Smooth muscle cell (in vitro differentiated cells): ENCODE data around the gene B3GALNT2. TPM values are rescaled to one million over a fixed set of nuclear protein-coding genes. Genes with fewer than 3 reads are reported as not detected.

Experiments used
- DNase-seq: peaks from one replicate; lab custom pipeline; 2025; ENCODE audit not compliant: unreplicated experiment; lab: John Stamatoyannopoulos, UW
- H2AFZ ChIP-seq: fragments of 200-600 bp; sonication (generic); 2 replicates; pipeline ENCODE4 v1.6.0; 2016; ENCODE audit warnings: antibody characterized with exemption, low read depth, mild to moderate bottlenecking
- H3F3A ChIP-seq: fragments of 200-600 bp; sonication (generic); 2 replicates; pipeline ENCODE4 v1.6.0; 2017; ENCODE audit warnings: antibody characterized with exemption, low read depth
- H3K27ac ChIP-seq: fragments of 200-600 bp; sonication (generic); 2 replicates; pipeline ENCODE4 v1.5.1; 2016; ENCODE audit warnings: low read depth, mild to moderate bottlenecking
- H3K27me3 ChIP-seq: fragments of 200-600 bp; sonication (generic); 2 replicates; pipeline ENCODE4 v1.6.1; 2016; ENCODE audit warnings: low read depth, mild to moderate bottlenecking
- H3K36me3 ChIP-seq: fragments of 200-600 bp; sonication (generic); 2 replicates; pipeline ENCODE4 v1.5.1; 2016; ENCODE audit warnings: low read depth
- H3K4me1 ChIP-seq: fragments of 200-600 bp; sonication (generic); 2 replicates; pipeline ENCODE4 v1.5.1; 2016; ENCODE audit warnings: low read depth
- H3K4me2 ChIP-seq: fragments of 200-600 bp; sonication (generic); 2 replicates; pipeline ENCODE4 v1.6.0; 2016; ENCODE audit warnings: mild to moderate bottlenecking
- H3K4me3 ChIP-seq: fragments of 200-600 bp; sonication (generic); 2 replicates; pipeline ENCODE4 v1.5.1; 2016; ENCODE audit warnings: mild to moderate bottlenecking
- H3K79me2 ChIP-seq: fragments of 200-600 bp; sonication (generic); 2 replicates; pipeline ENCODE4 v1.6.0; 2016; ENCODE audit warnings: low read depth, mild to moderate bottlenecking
- H3K9ac ChIP-seq: fragments of 200-600 bp; sonication (generic); 2 replicates; pipeline ENCODE4 v1.6.0; 2016; ENCODE audit warnings: low read depth
- H3K9me3 ChIP-seq: fragments of 200-600 bp; sonication (generic); replicated peaks from 2 replicates; pipeline ENCODE4 v1.5.1; 2016; ENCODE audit warnings: low read depth
- H4K20me1 ChIP-seq: fragments of 200-600 bp; sonication (generic); 2 replicates; pipeline ENCODE4 v1.6.0; 2016; ENCODE audit warnings: low read depth
- CTCF ChIP-seq: fragments of 200-600 bp; sonication (generic); IDR thresholded peaks from 2 replicates; pipeline ENCODE4 v1.5.1; 2017; ENCODE audit warnings: borderline replicate concordance, mild to moderate bottlenecking, antibody characterized with exemption; ENCODE audit not compliant: insufficient read depth, poor library complexity, severe bottlenecking
- WGBS: methylation state at CpG from one replicate; pipeline ENCODE4 v1.1.7; 2016; ENCODE audit warnings: low lambda C conversion rate; 5-methylcytosine and 5-hydroxymethylcytosine counted together
- polyA plus RNA-seq: library from polyadenylated mRNA; unstranded; fragments of >200 nt; fragmentation: Nextera tagmentation; extraction: Ambion mirVana; gene quantifications from 2 replicates; pipeline ENCODE4 v1.2.1, GENCODE V29; 2016
- total RNA-seq: library from RNA; depleted of rRNA; stranded (reverse); fragments of >200 nt; gene quantifications from 2 replicates; pipeline ENCODE4 v1.2.3, GENCODE V29; 2014

Gene B3GALNT2
- total and polyA plus RNA-seq, 2 experiments from 2014 or later: 8.2 to 22.7 TPM

GRCh38 chr1:235429143-235429542 lies 75.1 kb downstream of the B3GALNT2 start:
- Histone ChIP-seq H3K27me3 (no peaks in the 10 kb centered on the region), H3K9ac (no peak overlapping the region), H3K79me2 (no peaks in the 10 kb centered on the region), H3K4me1 (no peaks in the 10 kb centered on the region), H4K20me1 (no peaks in the 10 kb centered on the region), H3K27ac (no peak overlapping the region), H3K4me3 (no peak overlapping the region), H3F3A (no peaks in the 10 kb centered on the region), H3K36me3 (no peaks in the 10 kb centered on the region), H3K4me2 (no peak overlapping the region), H3K9me3 (no peaks in the 10 kb centered on the region), H2AFZ (no peak overlapping the region)
- TF ChIP-seq CTCF: no peak
- DNase-seq: no peak
- 85% methylated on average over 5 of the region's 5 CpGs for WGBS

GRCh38 chr1:235427447-235427846 lies 76.8 kb downstream of the B3GALNT2 start:
- peaks cover 10% of the 10 kb centered on the region for H4K20me1 ChIP-seq
- DNase-seq: no peak
- H3K9me3 ChIP-seq: no peaks in the 10 kb centered on the region
- H3K27me3 ChIP-seq: no peaks in the 10 kb centered on the region
- no peak overlapping the region for H3K4me3 ChIP-seq
- no peaks in the 10 kb centered on the region for H3K79me2 ChIP-seq
- H3K4me2 ChIP-seq: no peak overlapping the region
- WGBS: 95% methylated on average over 4 of the region's 4 CpGs
- H2AFZ ChIP-seq: no peak overlapping the region
- no peaks in the 10 kb centered on the region for H3F3A ChIP-seq
- H3K36me3 ChIP-seq: no peaks in the 10 kb centered on the region
- H3K9ac ChIP-seq: no peak overlapping the region
- no peaks in the 10 kb centered on the region for H3K4me1 ChIP-seq
- TF ChIP-seq CTCF: no peak
- no peak overlapping the region for H3K27ac ChIP-seq

- H3K79me2 ChIP-seq: peaks cover 1% of the 10 kb centered on the region
Measured at GRCh38 chr1:235426680-235427079, 77.6 kb downstream of the B3GALNT2 start.

More at GRCh38 chr1:235426680-235427079, 77.6 kb downstream of the B3GALNT2 start:
- Histone ChIP-seq H3K4me1 (no peaks in the 10 kb centered on the region), H3F3A (no peaks in the 10 kb centered on the region), H3K4me2 (no peak overlapping the region), H3K4me3 (no peak overlapping the region), H3K9me3 (no peaks in the 10 kb centered on the region), H3K36me3 (no peaks in the 10 kb centered on the region), H3K9ac (no peak overlapping the region), H3K27ac (no peak overlapping the region), H3K27me3 (no peaks in the 10 kb centered on the region), H4K20me1 (peaks cover 14% of the 10 kb centered on the region), H2AFZ (no peak overlapping the region)
- DNase-seq: no peak
- 99% methylated on average over 13 of the region's 13 CpGs for WGBS
- TF ChIP-seq CTCF: no peak
